Activated T-cell treated with anti-CD3 and anti-CD28 coated beads for 1 hour (primary cell): ENCODE data around the gene CHMP2B.

Experiments
- DNase-seq: peaks from one replicate; pipeline ENCODE4 v3.0.0-alpha.2; 2020; ENCODE audit warnings: low read depth

Gene CHMP2B

GRCh38 chr3:87227104-87227834 is at the start of gene CHMP2B:
CHMP2B (plus strand) TSS chr3:87227309; CDS start chr3:87227523, 214 bp downstream.
- peak; percentile 85 for DNase-seq

- no peak for DNase-seq
These were observed 47.5 kb upstream of the CHMP2B start for GRCh38 chr3:87179642-87180041.

- DNase-seq: no peak
These were observed 45.6 kb upstream of the CHMP2B start for GRCh38 chr3:87181551-87181950.

GRCh38 chr3:87182023-87182422 is 45.1 kb upstream of the CHMP2B start:
- no peak for DNase-seq

GRCh38 chr3:87186608-87187159 is 40.4 kb upstream of the CHMP2B start:
- no peak for DNase-seq

- no peak for DNase-seq
These were observed 35.9 kb upstream of the CHMP2B start for GRCh38 chr3:87191175-87191574.

GRCh38 chr3:87191641-87192040 is 35.5 kb upstream of the CHMP2B start:
- no peak for DNase-seq

GRCh38 chr3:87196879-87197278 is 30.2 kb upstream of the CHMP2B start:
- DNase-seq: no peak

- DNase-seq: no peak
These were observed 29.6 kb upstream of the CHMP2B start for GRCh38 chr3:87197531-87197930.

GRCh38 chr3:87198774-87199173 is 28.3 kb upstream of the CHMP2B start:
- no peak for DNase-seq

- no peak for DNase-seq
These were observed 27.5 kb upstream of the CHMP2B start for GRCh38 chr3:87199628-87200027.

GRCh38 chr3:87200060-87200647 is 27.0 kb upstream of the CHMP2B start:
- DNase-seq: no peak

GRCh38 chr3:87201727-87202126 is 25.4 kb upstream of the CHMP2B start:
- DNase-seq: no peak

- no peak for DNase-seq
These were observed 23.3 kb upstream of the CHMP2B start for GRCh38 chr3:87203809-87204208.

- DNase-seq: no peak
These were observed 21.0 kb upstream of the CHMP2B start for GRCh38 chr3:87206070-87206469.

GRCh38 chr3:87206635-87207034 is 20.5 kb upstream of the CHMP2B start:
- DNase-seq: no peak

GRCh38 chr3:87207460-87207859 is 19.6 kb upstream of the CHMP2B start:
- no peak for DNase-seq

GRCh38 chr3:87209111-87209510 is 18.0 kb upstream of the CHMP2B start:
- no peak for DNase-seq

GRCh38 chr3:87218560-87218959 is 8.5 kb upstream of the CHMP2B start:
- no peak for DNase-seq

GRCh38 chr3:87219611-87220010 is 7.5 kb upstream of the CHMP2B start:
- DNase-seq: no peak

GRCh38 chr3:87225659-87226058 is 1.4 kb upstream of the CHMP2B start:
- DNase-seq: no peak

GRCh38 chr3:87227835-87228144 is 681 bp downstream of the CHMP2B start:
- no peak for DNase-seq

GRCh38 chr3:87228316-87228715 is 1.2 kb downstream of the CHMP2B start:
- no peak for DNase-seq

GRCh38 chr3:87229113-87229512 is 2.0 kb downstream of the CHMP2B start:
- no peak for DNase-seq
